SU-DHL-6 (cell line): Measurements from ENCODE around the gene SELENOO.

ENCODE experiments used
- CTCF ChIP-seq: fragments of 200-600 bp; sonication (generic); IDR thresholded peaks from one replicate; pipeline ENCODE4 v1.5.1; 2017; ENCODE audit warnings: antibody characterized with exemption, mild to moderate bottlenecking, low read length, moderate library complexity; ENCODE audit not compliant: insufficient read depth, poor library complexity, severe bottlenecking
- EZH2phosphoT487 ChIP-seq: fragments of 200-600 bp; sonication (generic), shearing (Covaris generic); conservative IDR thresholded peaks from 2 replicates; pipeline ENCODE4 v1.6.1; 2018; ENCODE audit warnings: mild to moderate bottlenecking, antibody characterized with exemption, low read length, moderate library complexity, mixed read lengths

GRCh38 chr22:50221410-50222300, 20.8 kb downstream of the SELENOO start:
- TF ChIP-seq CTCF, result no peak
- no peak for TF ChIP-seq EZH2phosphoT487
